ENCODE results near the gene LOX. TPM values are rescaled to one million over a fixed set of nuclear protein-coding genes. Genes with fewer than 3 reads are reported as not detected.

Gene LOX
- total and polyA plus RNA-seq, 2 experiments from 2014 or later, result 1.5 to 1.8 TPM

- no peak for TF ChIP-seq EZH2phosphoT487 (IDR thresholded peaks at IDR 0.05; ENCODE audit: unreplicated experiment)
- TF ChIP-seq NANOG (IDR thresholded peaks at IDR 0.05; ENCODE audit: borderline replicate concordance), result no peak
- TF ChIP-seq, protein P1, sequence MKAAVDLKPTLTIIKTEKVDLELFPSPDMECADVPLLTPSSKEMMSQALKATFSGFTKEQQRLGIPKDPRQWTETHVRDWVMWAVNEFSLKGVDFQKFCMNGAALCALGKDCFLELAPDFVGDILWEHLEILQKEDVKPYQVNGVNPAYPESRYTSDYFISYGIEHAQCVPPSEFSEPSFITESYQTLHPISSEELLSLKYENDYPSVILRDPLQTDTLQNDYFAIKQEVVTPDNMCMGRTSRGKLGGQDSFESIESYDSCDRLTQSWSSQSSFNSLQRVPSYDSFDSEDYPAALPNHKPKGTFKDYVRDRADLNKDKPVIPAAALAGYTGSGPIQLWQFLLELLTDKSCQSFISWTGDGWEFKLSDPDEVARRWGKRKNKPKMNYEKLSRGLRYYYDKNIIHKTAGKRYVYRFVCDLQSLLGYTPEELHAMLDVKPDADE (IDR thresholded peaks at IDR 0.05), result no peak
- TF ChIP-seq ZNF114 (CRISPR knock-in tag; IDR thresholded peaks at IDR 0.05), result no peak
- TF ChIP-seq JUNB (IDR thresholded peaks at IDR 0.05; ENCODE audit: unreplicated experiment), result no peak
- no peak for TF ChIP-seq POLR2AphosphoS5 (IDR thresholded peaks at IDR 0.05; ENCODE audit: low read depth)
- no peak for TF ChIP-seq REST (IDR thresholded peaks at IDR 0.05; ENCODE audit: unreplicated experiment)
Measured at GRCh38 chr5:122120493-122120892, 42.4 kb upstream of the LOX start (continued).

DNA sequence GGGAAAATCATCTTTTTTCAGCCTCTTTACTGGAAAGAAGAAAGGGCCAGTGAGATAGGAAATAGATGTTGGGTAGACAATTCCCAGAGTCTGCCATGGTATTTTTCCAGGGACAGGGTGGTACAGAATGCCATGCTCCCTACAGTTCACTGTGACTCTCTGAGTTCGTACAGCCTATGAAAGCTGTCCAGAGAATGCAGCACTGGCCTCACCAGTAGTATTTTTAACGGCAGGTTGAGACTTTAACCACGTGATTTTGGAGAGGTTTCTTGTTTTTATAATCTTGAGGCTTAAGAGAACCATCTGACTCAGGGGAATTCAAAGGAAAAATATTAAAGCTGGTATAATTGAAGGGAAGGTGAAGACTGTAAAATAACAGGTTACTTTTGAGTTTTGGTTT is 41.1 kb upstream of the LOX start:
- ATAC-seq (no peak), DNase-seq (ENCODE audit: low spot score) (no peak)
- Mint-ChIP-seq H3K27me3 (ENCODE audit: insufficient read depth, low read depth, poor library complexity) (no peaks in the 10 kb centered on the region), H3K36me3 (ENCODE audit: low read depth) (no peaks in the 10 kb centered on the region), H3K9me3 (no peaks in the 10 kb centered on the region), H3K4me3 (no peak overlapping the region), H3K4me1 (peaks cover 29% of the 10 kb centered on the region), H3K27ac (no peak overlapping the region)
- Histone ChIP-seq H3K4me3 (no peak overlapping the region), H3K27me3 (ENCODE audit: insufficient read depth) (no peaks in the 10 kb centered on the region), H4K20me1 (replicated peaks; ENCODE audit: insufficient read depth) (no peaks in the 10 kb centered on the region), H3K36me3 (ENCODE audit: insufficient read depth) (no peaks in the 10 kb centered on the region), H3K4me1 (ENCODE audit: insufficient read depth) (peaks cover 22% of the 10 kb centered on the region), H3K9me2 (ENCODE audit: insufficient read depth) (no peaks in the 10 kb centered on the region), H3K27ac (ENCODE audit: low read depth) (no peak overlapping the region), H3K4me2 (no peak overlapping the region), H2AFZ (no peak overlapping the region), H3F3A (replicated peaks; ENCODE audit: low read depth) (no peaks in the 10 kb centered on the region), H3K79me2 (replicated peaks; ENCODE audit: insufficient read depth) (no peaks in the 10 kb centered on the region)
- no peak for TF ChIP-seq REST (IDR thresholded peaks at IDR 0.05; ENCODE audit: unreplicated experiment)
- TF ChIP-seq CTCF (conservative IDR thresholded peaks at IDR 0.05; ENCODE audit: low read depth in 2 of 2), result no peak
- no peak for TF ChIP-seq EZH2phosphoT487 (IDR thresholded peaks at IDR 0.05; ENCODE audit: unreplicated experiment)
- no peak for TF ChIP-seq EZH2 (IDR thresholded peaks at IDR 0.05; ENCODE audit: low read depth, unreplicated experiment)
- no peak for TF ChIP-seq NANOG (IDR thresholded peaks at IDR 0.05; ENCODE audit: borderline replicate concordance)
- TF ChIP-seq ZNF331 (CRISPR knock-in tag; IDR thresholded peaks at IDR 0.05; ENCODE audit: low read depth), result no peak
- TF ChIP-seq JUNB (IDR thresholded peaks at IDR 0.05; ENCODE audit: unreplicated experiment), result no peak
- no peak for TF ChIP-seq ZNF114 (CRISPR knock-in tag; IDR thresholded peaks at IDR 0.05)

All from GM23338 (cell line).